Measurements from ENCODE around the gene UGT2B28. TPM values are rescaled to one million over a fixed set of nuclear protein-coding genes. Genes with fewer than 3 reads are reported as not detected.
"Not testable (repeated sequence)": the region's sequence is repeated elsewhere in the genome, so short reads cannot be mapped to it uniquely, and the experiment has no call there.

Gene UGT2B28
- total RNA-seq, 1 donor from 2014 or later = not detected

DNA sequence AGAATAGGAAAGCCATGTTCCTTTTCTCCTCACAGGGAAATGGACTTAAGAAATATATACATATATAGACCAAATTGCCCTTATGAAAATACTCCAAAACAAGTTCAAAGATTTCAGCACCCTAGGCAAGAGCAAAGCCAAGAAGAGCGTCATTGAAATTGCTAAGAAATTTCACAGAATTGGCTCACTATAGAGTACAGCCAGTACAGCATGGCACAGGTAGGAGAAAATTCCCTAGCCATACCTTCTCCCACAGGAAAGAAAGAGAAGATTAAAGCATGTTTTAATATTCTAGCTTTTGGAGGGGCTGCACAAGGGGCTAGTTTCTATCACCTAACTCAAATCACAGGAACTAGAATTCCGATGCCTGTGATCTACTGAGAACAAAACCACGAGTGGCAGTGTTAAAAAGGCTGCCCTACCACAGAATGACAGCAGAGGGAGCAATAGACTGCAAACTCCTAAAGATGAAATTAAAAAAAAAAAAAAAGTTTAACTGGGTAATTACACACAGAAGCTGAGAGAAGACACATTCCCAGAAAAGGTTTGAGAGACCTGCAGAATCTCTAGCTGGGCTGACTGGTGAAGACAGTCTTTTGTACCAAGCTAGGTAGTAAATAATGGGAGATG is 37.5 kb downstream of the UGT2B28 start:
- TF ChIP-seq, protein P1, sequence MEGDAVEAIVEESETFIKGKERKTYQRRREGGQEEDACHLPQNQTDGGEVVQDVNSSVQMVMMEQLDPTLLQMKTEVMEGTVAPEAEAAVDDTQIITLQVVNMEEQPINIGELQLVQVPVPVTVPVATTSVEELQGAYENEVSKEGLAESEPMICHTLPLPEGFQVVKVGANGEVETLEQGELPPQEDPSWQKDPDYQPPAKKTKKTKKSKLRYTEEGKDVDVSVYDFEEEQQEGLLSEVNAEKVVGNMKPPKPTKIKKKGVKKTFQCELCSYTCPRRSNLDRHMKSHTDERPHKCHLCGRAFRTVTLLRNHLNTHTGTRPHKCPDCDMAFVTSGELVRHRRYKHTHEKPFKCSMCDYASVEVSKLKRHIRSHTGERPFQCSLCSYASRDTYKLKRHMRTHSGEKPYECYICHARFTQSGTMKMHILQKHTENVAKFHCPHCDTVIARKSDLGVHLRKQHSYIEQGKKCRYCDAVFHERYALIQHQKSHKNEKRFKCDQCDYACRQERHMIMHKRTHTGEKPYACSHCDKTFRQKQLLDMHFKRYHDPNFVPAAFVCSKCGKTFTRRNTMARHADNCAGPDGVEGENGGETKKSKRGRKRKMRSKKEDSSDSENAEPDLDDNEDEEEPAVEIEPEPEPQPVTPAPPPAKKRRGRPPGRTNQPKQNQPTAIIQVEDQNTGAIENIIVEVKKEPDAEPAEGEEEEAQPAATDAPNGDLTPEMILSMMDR (conservative IDR thresholded peaks at IDR 0.05; ENCODE audit: low read depth, low read length) = peak; percentile 73
- not testable (repeated sequence) for DNase-seq (ENCODE audit: low read depth); H3K4me3 ChIP-seq (ENCODE audit: low read depth, low read length)

DNA sequence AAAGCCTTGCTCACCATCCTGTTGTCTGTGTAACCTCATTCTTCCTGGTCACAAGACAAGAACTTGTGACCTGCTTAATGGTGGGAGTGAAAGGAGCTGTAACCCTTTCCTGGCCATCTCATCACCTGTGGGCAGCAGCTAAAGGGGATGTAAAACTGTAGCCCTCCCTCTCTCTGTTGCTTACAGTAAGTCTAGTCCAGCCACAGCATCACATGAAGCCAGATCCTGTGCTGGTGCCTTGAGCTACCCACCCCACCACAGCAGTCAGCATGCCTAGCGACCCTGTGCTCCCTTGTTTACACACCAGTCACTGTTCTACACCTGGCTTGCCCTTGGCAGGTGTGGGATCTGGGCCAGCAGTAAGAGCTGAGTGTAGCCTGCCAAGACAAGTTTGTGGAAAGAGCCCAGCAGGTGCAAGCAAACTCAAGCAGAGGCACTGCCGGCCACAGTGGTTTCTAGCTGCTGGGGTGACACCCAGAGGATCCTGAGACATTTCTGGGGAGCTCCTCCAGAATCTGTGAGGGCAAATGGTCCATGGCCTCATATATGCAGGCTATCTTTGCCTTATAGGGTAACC is 41.0 kb downstream of the UGT2B28 start:
- no peak overlapping the region for H3K4me3 ChIP-seq (ENCODE audit: low read depth, low read length)
- TF ChIP-seq, protein P1 (conservative IDR thresholded peaks at IDR 0.05; ENCODE audit: low read depth, low read length) = no peak
- DNase-seq (ENCODE audit: low read depth) = no peak

DNA sequence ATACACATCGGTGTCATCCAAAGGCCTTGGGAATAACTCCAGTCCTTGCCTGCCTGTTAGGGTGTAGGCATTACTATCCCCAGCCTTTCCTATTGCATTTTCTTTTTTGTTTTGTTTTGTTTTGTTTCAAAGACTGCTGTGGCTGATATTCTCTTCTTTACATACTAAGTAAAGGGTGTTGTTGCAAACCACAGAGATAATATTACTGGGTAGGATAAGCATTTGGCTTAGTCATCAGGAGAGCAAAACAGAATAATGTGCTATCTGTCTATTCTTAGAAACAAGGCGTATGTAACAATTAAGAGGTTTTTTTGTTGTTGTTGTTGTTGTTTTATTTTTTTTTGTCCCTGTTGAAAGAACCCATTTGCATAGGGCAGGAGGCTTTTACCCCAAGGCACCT is 41.8 kb downstream of the UGT2B28 start:
- H3K4me3 ChIP-seq (ENCODE audit: low read depth, low read length) = no peak overlapping the region
- TF ChIP-seq, protein P1 (conservative IDR thresholded peaks at IDR 0.05; ENCODE audit: low read depth, low read length) = no peak
- no peak for DNase-seq (ENCODE audit: low read depth)

DNA sequence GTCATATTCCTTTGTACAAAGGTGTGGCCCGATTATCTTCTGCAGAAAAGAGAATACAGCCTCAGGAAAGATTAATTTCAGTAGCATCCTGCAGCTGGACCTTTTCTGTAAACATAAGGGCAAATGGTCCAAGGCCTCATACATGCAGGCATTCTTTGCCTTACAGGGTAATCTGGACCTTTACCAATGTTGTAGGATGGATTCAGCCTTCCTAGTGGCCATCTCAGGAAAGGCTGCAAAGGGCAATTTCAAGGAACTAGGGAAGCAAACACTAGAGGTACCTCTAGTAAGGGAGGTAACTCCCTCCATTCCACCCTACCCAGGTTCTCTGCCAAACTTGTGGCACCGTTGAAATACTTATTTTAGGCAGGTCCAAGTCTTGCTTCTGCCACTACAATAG is 43.0 kb downstream of the UGT2B28 start:
- TF ChIP-seq, protein P1 (conservative IDR thresholded peaks at IDR 0.05; ENCODE audit: low read depth, low read length) = peak; percentile 50
- H3K4me3 ChIP-seq (ENCODE audit: low read depth, low read length) = no peak overlapping the region
- DNase-seq (ENCODE audit: low read depth) = no peak

DNA sequence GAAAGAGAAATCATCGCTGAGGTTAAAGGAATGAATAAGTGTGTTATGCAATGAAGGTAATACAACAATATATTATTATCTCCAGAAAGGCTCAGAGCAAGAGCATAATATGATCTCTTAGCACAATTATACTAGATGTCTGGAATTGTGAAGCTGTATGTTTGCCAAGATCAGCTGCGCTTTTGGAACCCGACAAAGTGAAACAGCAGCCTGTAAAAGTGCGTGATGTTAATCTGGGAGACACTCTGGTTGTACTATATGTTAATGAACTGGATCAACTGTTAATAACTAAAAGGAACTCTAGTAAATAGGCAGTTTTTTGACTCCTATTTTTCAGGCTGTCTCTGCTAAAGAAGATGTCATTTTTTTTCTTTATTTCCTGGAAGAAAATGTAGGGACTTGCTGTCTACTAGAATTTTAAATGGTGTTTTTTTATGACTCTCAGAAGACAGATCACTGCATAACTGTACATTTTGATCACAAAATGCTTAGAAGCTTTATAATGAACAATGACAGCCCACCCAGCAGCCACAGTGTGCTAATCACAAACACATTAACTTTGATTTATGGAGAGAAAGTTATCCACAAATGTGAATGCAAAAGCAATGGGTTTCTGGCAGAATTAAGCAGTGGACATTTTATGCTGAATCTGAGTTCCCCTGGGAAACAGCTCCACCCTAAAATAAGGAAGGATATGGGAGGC is 50.2 kb downstream of the UGT2B28 start:
- TF ChIP-seq, protein P1 (conservative IDR thresholded peaks at IDR 0.05; ENCODE audit: low read depth, low read length) = no peak
- DNase-seq (ENCODE audit: low read depth) = no peak
- H3K4me3 ChIP-seq (ENCODE audit: low read depth, low read length) = peak overlapping the region; percentile 20

DNA sequence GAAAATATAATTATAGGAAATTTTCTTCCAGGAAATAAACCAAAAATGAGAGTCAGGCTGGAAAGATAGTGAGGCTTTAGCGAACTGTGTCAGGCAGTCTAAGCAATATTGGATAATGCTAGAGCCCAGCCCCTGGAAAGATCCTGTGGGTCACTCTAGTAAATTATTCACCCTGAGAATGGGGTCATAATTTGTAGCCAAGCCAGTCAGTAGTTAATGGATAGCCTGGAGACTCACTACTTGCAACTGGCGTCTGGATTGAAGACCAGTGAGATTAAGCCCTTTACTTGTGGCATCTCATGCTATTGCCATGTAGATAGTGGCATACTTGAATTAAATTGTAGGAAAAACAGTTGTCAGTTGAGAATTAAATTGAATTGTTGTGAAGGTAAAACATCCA is 51.0 kb downstream of the UGT2B28 start:
- peak; percentile 32 for DNase-seq (ENCODE audit: low read depth)

DNA sequence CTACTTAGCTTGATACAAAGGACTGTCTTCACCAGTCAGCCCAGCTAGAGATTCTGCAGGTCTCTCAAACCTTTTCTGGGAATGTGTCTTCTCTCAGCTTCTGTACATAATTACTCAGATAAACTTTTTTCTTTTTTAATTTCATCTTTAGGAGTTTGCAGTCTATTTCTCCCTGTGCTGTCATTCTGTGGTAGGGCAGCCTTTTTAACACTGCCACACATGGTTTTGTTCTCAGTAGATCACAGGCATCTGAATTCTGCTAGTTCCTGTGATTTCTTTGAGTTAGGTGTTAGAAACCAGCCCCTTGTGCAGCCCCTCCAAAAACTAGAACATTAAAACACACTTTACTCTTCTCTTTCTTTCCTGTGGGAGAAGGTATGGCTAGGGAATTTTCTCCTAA is 55.2 kb downstream of the UGT2B28 start:
- not testable (repeated sequence) for DNase-seq (ENCODE audit: low read depth); H3K4me3 ChIP-seq (ENCODE audit: low read depth, low read length)
- TF ChIP-seq, protein P1 (conservative IDR thresholded peaks at IDR 0.05; ENCODE audit: low read depth, low read length) = peak; percentile 56

More for the DNA sequence above, 51.0 kb downstream of the UGT2B28 start:
- not testable (repeated sequence) for H3K4me3 ChIP-seq (ENCODE audit: low read depth, low read length)

DNA sequence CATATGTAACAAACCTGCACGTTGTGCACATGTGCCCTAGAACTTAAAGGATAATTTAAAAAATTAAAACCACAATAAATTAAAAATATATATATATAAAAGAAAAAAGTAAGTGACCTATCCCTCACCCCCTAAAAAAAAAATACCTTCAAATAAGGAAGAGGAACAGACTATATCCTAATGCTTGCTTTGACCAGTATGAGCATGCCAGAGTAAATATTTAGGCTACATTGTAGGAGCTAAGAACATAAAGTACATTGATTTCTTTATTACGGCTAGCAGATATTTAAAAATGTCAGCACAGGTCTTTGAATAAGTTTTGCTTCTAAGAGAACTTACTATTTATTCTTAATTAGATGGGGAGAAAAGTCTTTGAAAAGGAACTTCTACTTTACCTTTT is 62.8 kb downstream of the UGT2B28 start:
- not testable (repeated sequence) for H3K4me3 ChIP-seq (ENCODE audit: low read depth, low read length); DNase-seq (ENCODE audit: low read depth)

DNA sequence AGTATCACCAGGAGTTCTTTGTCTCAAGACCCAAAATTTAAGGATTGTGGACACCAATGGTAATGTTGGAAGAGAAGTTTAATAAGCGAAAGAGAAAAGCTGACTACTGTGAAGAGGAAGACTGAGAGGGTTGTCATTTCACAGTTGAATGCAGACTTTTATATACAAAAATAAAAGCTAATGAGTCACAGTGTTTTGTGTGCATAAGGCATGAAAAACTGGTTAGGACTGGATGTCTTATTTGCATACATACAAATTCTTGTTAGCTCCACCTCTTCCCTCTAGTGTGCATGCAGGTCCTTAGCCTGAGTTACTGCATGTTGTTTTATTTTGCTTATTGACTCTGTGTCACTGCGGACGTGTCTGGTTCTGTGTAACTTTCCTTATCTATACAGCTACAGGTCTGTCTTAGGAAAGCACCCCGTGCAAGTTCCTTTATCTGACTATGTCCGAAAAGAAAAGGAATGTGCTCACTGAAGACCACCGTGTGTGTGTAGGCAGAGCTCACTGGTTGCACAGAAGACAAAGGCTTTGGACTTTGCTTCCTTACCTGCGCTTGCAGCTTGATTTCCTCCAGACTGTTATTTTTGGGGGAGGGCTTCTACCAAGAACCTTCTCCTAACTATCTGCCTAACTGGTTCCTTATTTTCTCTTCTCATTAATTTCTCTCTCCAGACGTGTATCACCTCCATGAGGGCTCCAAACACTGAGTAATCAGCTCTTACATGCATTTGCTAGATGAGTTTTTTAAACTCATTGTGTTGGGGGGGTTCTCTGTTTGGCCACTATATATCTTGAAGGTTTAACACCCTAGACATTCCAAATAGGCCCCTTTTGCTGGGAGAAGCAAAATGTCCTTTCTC is 63.5 kb downstream of the UGT2B28 start:
- DNase-seq (ENCODE audit: low read depth); H3K4me3 ChIP-seq (ENCODE audit: low read depth, low read length): not testable (repeated sequence)

Data from epithelial cell of proximal tubule (primary cell).